Muscle of leg (tissue), 11 donors: Measurements from ENCODE around the gene MTNR1A. TPM values are rescaled to one million over a fixed set of nuclear protein-coding genes. Genes with fewer than 3 reads are reported as not detected.

ENCODE experiments used
- DNase-seq: peaks from one replicate; pipeline ENCODE4 v3.0.0; 2013
- H3K27ac ChIP-seq: one replicate; pipeline ENCODE4 v1.5.1; 2013; ENCODE audit warnings: mild to moderate bottlenecking, low read length, control low read depth
- H3K27me3 ChIP-seq: one replicate; pipeline ENCODE4 v1.6.1; 2013; ENCODE audit warnings: low read length; ENCODE audit not compliant: control insufficient read depth, insufficient read depth
- H3K36me3 ChIP-seq: one replicate; pipeline ENCODE4 v1.6.1; 2013; ENCODE audit warnings: low read length; ENCODE audit not compliant: control insufficient read depth, insufficient read depth
- H3K4me1 ChIP-seq: one replicate; pipeline ENCODE4 v1.6.1; 2013; ENCODE audit warnings: low read length; ENCODE audit not compliant: control insufficient read depth, insufficient read depth
- H3K4me3 ChIP-seq: one replicate; pipeline ENCODE4 v1.5.1; 2013; ENCODE audit warnings: low read length, control low read depth
- H3K9me3 ChIP-seq: replicated peaks from 2 replicates; pipeline ENCODE4 v1.6.1; 2013; ENCODE audit warnings: low read depth, low read length; ENCODE audit not compliant: control insufficient read depth
- WGBS: methylation state at CpG from one replicate; pipeline ENCODE4 v1.1.5; 2013; ENCODE audit warnings: missing lambda C conversion rate; ENCODE audit not compliant: insufficient coverage; 5-methylcytosine and 5-hydroxymethylcytosine counted together
- polyA plus RNA-seq, 8 donors: library from polyadenylated mRNA; unstranded; fragments of 120-200 nt; gene quantifications; one replicate each; pipeline versions ENCODE4 v1.2.1 to v1.2.3, GENCODE V29; 2013; ENCODE audit warnings: inconsistent platforms in 1 of 8, low replicate concordance in 1 of 8; ENCODE audit not compliant: insufficient read length in 8 of 8, insufficient read depth in 1 of 8
- total RNA-seq: library from RNA; stranded (reverse); fragments of 120-200 nt; gene quantifications from one replicate; pipeline ENCODE4 v1.2.4, GENCODE V29; 2013

The MTNR1A gene
- total and polyA plus RNA-seq, 9 donors, result 0.09 to 0.20 (median 0.13) TPM; not detected in 5

DNA sequence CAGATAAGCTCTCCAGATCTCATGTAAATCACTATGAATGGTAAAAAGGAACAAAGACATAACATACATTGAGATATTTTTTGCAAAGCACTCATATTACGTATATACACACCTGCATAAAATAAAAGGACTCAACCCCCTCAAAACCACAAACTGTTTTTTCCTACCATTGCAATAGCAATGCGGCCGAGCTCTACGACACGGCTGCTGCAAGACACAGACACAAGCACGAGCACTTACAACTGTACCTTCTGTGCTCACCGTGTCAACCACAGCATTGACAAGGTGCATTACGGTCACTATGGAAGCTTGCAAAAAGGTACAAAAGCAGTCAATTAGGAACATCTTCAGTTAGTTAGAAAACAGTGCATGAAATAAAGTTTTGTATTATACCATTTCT lies 37.1 kb upstream of the MTNR1A start:
- WGBS, result 82% methylated on average over 6 of the region's 8 CpGs
- DNase-seq, result no peak
- no peaks in the 10 kb centered on the region for H3K27me3 ChIP-seq
- H3K36me3 ChIP-seq, result peaks cover 43% of the 10 kb centered on the region
- H3K27ac ChIP-seq, result no peak overlapping the region
- no peak overlapping the region for H3K4me3 ChIP-seq
- no peaks in the 10 kb centered on the region for H3K4me1 ChIP-seq
- H3K9me3 ChIP-seq, result no peaks in the 10 kb centered on the region

DNA sequence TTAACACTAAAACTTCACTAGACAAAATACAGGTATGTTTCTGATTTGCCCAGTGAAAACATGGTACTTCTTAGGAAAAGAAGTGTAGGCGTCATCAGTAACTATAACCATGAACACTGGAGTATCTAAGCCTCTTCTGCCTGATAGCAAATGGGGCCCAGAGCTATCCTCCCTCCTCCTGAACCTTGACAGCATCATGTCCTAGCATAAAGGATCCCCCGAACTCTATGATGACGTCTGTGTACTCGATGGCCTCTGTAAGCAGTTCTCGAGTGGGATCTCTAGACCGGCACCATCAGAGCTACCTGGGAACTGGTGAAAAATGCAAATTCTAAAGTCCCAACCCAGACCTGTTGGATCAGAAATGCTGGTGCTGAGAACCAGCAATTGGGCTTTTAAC lies 36.3 kb upstream of the MTNR1A start:
- DNase-seq, result no peak
- Histone ChIP-seq H3K4me3 (no peak overlapping the region), H3K27ac (no peak overlapping the region), H3K27me3 (no peaks in the 10 kb centered on the region), H3K36me3 (peaks cover 38% of the 10 kb centered on the region), H3K4me1 (no peaks in the 10 kb centered on the region), H3K9me3 (no peaks in the 10 kb centered on the region)
- 82% methylated on average over 6 of the region's 6 CpGs for WGBS

DNA sequence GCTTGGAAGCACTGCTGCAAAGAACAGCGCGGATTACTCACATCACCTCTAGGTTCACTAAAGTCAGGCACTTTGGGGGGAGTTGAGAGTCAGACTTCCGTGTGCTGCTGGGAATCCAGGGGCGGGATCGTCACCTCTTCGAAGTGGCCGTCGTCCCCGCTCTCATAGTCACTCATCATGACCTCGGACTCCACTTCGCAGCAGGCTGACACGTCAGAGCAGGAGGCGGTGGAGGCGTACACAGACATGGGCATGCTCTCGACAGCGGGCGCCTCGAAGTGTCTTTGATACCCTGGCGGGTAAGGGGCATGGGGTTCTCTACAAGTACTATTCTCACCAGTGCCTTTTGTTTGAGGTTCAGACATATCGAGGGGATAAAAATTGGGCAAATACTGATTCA lies 33.1 kb upstream of the MTNR1A start:
- H3K27me3 ChIP-seq, result no peaks in the 10 kb centered on the region
- no peak for DNase-seq
- H3K36me3 ChIP-seq, result peaks cover 35% of the 10 kb centered on the region
- H3K9me3 ChIP-seq, result no peaks in the 10 kb centered on the region
- H3K27ac ChIP-seq, result no peak overlapping the region
- H3K4me3 ChIP-seq, result no peak overlapping the region
- H3K4me1 ChIP-seq, result no peaks in the 10 kb centered on the region
- 93% methylated on average over 14 of the region's 20 CpGs for WGBS

GRCh38 chr4:186587416-186588018 lies 32.1 kb upstream of the MTNR1A start:
- no peaks in the 10 kb centered on the region for H3K4me1 ChIP-seq
- WGBS, result no CpG with 5 or more reads among the region's 4 CpGs
- no peaks in the 10 kb centered on the region for H3K27me3 ChIP-seq
- no peaks in the 10 kb centered on the region for H3K9me3 ChIP-seq
- H3K36me3 ChIP-seq, result peaks cover 30% of the 10 kb centered on the region
- H3K27ac ChIP-seq, result no peak overlapping the region
- peak; percentile 72 for DNase-seq
- H3K4me3 ChIP-seq, result no peak overlapping the region

GRCh38 chr4:186586205-186586604 lies 30.8 kb upstream of the MTNR1A start:
- no peak overlapping the region for H3K27ac ChIP-seq
- WGBS, result 88% methylated on average over 7 of the region's 8 CpGs
- no peak overlapping the region for H3K4me3 ChIP-seq
- no peaks in the 10 kb centered on the region for H3K9me3 ChIP-seq
- no peak for DNase-seq
- no peaks in the 10 kb centered on the region for H3K27me3 ChIP-seq
- H3K36me3 ChIP-seq, result peaks cover 27% of the 10 kb centered on the region
- H3K4me1 ChIP-seq, result no peaks in the 10 kb centered on the region

GRCh38 chr4:186584912-186585311 lies 29.5 kb upstream of the MTNR1A start:
- H3K4me1 ChIP-seq, result no peaks in the 10 kb centered on the region
- H3K27ac ChIP-seq, result no peak overlapping the region
- no peak for DNase-seq
- H3K4me3 ChIP-seq, result no peak overlapping the region
- no peaks in the 10 kb centered on the region for H3K9me3 ChIP-seq
- no peaks in the 10 kb centered on the region for H3K27me3 ChIP-seq
- 83% methylated on average over 5 of the region's 6 CpGs for WGBS
- peaks cover 21% of the 10 kb centered on the region for H3K36me3 ChIP-seq

- Histone ChIP-seq H3K27me3 (no peaks in the 10 kb centered on the region), H3K4me1 (no peaks in the 10 kb centered on the region), H3K9me3 (no peaks in the 10 kb centered on the region), H3K27ac (no peak overlapping the region), H3K4me3 (no peak overlapping the region), H3K36me3 (peaks cover 9% of the 10 kb centered on the region)
- 92% methylated on average over 5 of the region's 6 CpGs for WGBS
- DNase-seq, result no peak
Observed at GRCh38 chr4:186581421-186581820, 26.1 kb upstream of the MTNR1A start.

- H3K27ac ChIP-seq, result no peak overlapping the region
- H3K9me3 ChIP-seq, result no peaks in the 10 kb centered on the region
- no peaks in the 10 kb centered on the region for H3K4me1 ChIP-seq
- no peak for DNase-seq
- no peak overlapping the region for H3K4me3 ChIP-seq
- H3K27me3 ChIP-seq, result no peaks in the 10 kb centered on the region
- WGBS, result no CpG with 5 or more reads among the region's 1 CpG
- peaks cover 5% of the 10 kb centered on the region for H3K36me3 ChIP-seq
Observed at GRCh38 chr4:186580669-186581068, 25.3 kb upstream of the MTNR1A start.

GRCh38 chr4:186570193-186570996 lies 15.0 kb upstream of the MTNR1A start:
- H3K27ac ChIP-seq, result no peak overlapping the region
- H3K4me3 ChIP-seq, result peak overlapping the region; percentile 19
- H3K36me3 ChIP-seq, result no peaks in the 10 kb centered on the region
- no peaks in the 10 kb centered on the region for H3K27me3 ChIP-seq
- DNase-seq, result peak; percentile 34
- WGBS, result 34% methylated on average over 7 of the region's 23 CpGs
- H3K9me3 ChIP-seq, result no peaks in the 10 kb centered on the region
- H3K4me1 ChIP-seq, result peaks cover 5% of the 10 kb centered on the region

DNA sequence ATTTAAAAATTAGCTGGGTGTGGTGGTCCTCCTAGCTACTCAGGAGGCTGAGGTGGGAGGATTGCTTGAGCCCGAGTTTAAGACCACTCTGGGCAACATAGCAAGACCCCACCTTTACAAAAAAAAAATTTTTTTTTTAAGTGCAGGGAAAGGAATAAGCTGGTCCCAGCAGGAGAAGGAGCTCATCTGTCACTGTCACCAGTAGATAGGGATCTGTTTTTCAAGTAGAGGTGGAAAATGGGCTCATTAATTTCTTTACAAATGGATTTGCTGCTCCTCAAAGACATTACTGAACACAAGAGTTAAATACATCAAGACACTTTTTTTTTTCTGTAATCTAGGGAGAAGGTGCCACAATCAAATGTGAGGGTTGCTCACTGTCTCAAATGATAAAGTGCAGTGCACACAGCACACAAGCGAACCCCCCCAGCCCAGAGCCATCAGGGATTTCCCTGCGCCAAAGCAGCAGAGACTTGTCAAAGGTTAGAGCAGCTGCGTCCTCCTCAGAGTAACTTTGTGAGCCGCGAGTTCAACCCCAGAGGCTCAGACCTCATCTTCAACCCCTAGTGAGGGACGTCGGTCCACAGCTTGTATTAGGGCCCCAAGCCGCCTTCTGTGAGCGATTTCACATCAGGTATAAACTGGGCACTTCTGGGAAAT lies 14.3 kb upstream of the MTNR1A start:
- WGBS, result 54% methylated on average over 9 of the region's 10 CpGs
- Histone ChIP-seq H3K4me3 (peak overlapping the region; percentile 19), H3K27me3 (no peaks in the 10 kb centered on the region), H3K9me3 (no peaks in the 10 kb centered on the region), H3K27ac (no peak overlapping the region), H3K4me1 (peaks cover 5% of the 10 kb centered on the region), H3K36me3 (no peaks in the 10 kb centered on the region)
- peak; percentile 14 for DNase-seq
